Measurements from ENCODE around the gene GLIS2. TPM values are rescaled to one million over a fixed set of nuclear protein-coding genes. Genes with fewer than 3 reads are reported as not detected.

The GLIS2 gene
- total RNA-seq, 2 experiments from 2014 or later: not detected

GRCh38 chr16:4293822-4294457 is 21.9 kb upstream of the GLIS2 start:
- POLR2A ChIA-PET: no interaction called here
- ATAC-seq (ENCODE audit: poor library complexity): no peak
- Mint-ChIP-seq H3K27me3 (no peaks in the 10 kb centered on the region), H3K36me3 (ENCODE audit: low read depth) (no peaks in the 10 kb centered on the region), H3K9me3 (no peaks in the 10 kb centered on the region), H3K4me1 (ENCODE audit: low read depth) (no peaks in the 10 kb centered on the region), H3K27ac (no peak overlapping the region), H3K4me3 (no peak overlapping the region)
- H3K36me3 ChIP-seq (ENCODE audit: insufficient read depth, low read length): no peaks in the 10 kb centered on the region
- no peak for DNase-seq
- H3K27me3 ChIP-seq (ENCODE audit: control insufficient read depth in 1 of 2, insufficient read depth in 2 of 2, low read length in 2 of 2): no peaks in the 10 kb centered on the region
- no peak overlapping the region for H3K4me3 ChIP-seq (ENCODE audit: low read length)
- H3K27ac ChIP-seq (ENCODE audit: low read depth in 1 of 2, low read length in 2 of 2): no peak overlapping the region
- H3K9me3 ChIP-seq (ENCODE audit: control insufficient read depth in 1 of 2, insufficient read depth in 1 of 2, low read length in 2 of 2): peaks cover 0 to 3% of the 10 kb centered on the region in 2 experiments
- intact Hi-C loops (cut with DNase I, micrococcal nuclease): no loop called here
- CTCF ChIA-PET: no interaction called here
- H3K4me1 ChIP-seq (ENCODE audit: insufficient read depth, low read length): peaks cover 3% of the 10 kb centered on the region
- TF ChIP-seq, protein P1, sequence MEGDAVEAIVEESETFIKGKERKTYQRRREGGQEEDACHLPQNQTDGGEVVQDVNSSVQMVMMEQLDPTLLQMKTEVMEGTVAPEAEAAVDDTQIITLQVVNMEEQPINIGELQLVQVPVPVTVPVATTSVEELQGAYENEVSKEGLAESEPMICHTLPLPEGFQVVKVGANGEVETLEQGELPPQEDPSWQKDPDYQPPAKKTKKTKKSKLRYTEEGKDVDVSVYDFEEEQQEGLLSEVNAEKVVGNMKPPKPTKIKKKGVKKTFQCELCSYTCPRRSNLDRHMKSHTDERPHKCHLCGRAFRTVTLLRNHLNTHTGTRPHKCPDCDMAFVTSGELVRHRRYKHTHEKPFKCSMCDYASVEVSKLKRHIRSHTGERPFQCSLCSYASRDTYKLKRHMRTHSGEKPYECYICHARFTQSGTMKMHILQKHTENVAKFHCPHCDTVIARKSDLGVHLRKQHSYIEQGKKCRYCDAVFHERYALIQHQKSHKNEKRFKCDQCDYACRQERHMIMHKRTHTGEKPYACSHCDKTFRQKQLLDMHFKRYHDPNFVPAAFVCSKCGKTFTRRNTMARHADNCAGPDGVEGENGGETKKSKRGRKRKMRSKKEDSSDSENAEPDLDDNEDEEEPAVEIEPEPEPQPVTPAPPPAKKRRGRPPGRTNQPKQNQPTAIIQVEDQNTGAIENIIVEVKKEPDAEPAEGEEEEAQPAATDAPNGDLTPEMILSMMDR (IDR thresholded peaks at IDR 0.05): no peak

- H3K9me3 Mint-ChIP-seq: no peaks in the 10 kb centered on the region
- no peaks in the 10 kb centered on the region for H3K36me3 ChIP-seq (ENCODE audit: insufficient read depth, low read length)
- H3K36me3 Mint-ChIP-seq (ENCODE audit: low read depth): peaks cover 4% of the 10 kb centered on the region
- H3K4me3 ChIP-seq (ENCODE audit: low read length): no peak overlapping the region
- no peaks in the 10 kb centered on the region for H3K27me3 Mint-ChIP-seq
- DNase-seq (no peak), ATAC-seq (ENCODE audit: poor library complexity) (no peak)
- H3K9me3 ChIP-seq (ENCODE audit: control insufficient read depth in 1 of 2, insufficient read depth in 1 of 2, low read length in 2 of 2): peaks cover 0 to 3% of the 10 kb centered on the region in 2 experiments
- TF ChIP-seq, protein P1 (IDR thresholded peaks at IDR 0.05): no peak
- peaks cover 5% of the 10 kb centered on the region for H3K4me1 ChIP-seq (ENCODE audit: insufficient read depth, low read length)
- H3K27ac ChIP-seq (ENCODE audit: low read depth in 1 of 2, low read length in 2 of 2): no peak overlapping the region
- POLR2A ChIA-PET: no interaction called here
- intact Hi-C loops (cut with DNase I, micrococcal nuclease): no loop called here
- H3K4me3 Mint-ChIP-seq: no peak overlapping the region
- H3K27ac Mint-ChIP-seq: no peak overlapping the region
- H3K27me3 ChIP-seq (ENCODE audit: control insufficient read depth in 1 of 2, insufficient read depth in 2 of 2, low read length in 2 of 2): no peaks in the 10 kb centered on the region
- CTCF ChIA-PET: interaction anchor here (1.8 kb wide), 1 partner anchor 32 kb away, joined by 5 read pairs; no protein-coding TSS in a partner anchor
- no peaks in the 10 kb centered on the region for H3K4me1 Mint-ChIP-seq (ENCODE audit: low read depth)
Observed at GRCh38 chr16:4295581-4295980, 20.3 kb upstream of the GLIS2 start.

- TF ChIP-seq, protein P1 (IDR thresholded peaks at IDR 0.05): no peak
- no peaks in the 10 kb centered on the region for H3K9me3 Mint-ChIP-seq
- no peak overlapping the region for H3K27ac ChIP-seq (ENCODE audit: low read depth in 1 of 2, low read length in 2 of 2)
- H3K27me3 Mint-ChIP-seq: no peaks in the 10 kb centered on the region
- no peaks in the 10 kb centered on the region for H3K4me1 Mint-ChIP-seq (ENCODE audit: low read depth)
- no peak for DNase-seq
- peaks cover 6% of the 10 kb centered on the region for H3K36me3 ChIP-seq (ENCODE audit: insufficient read depth, low read length)
- CTCF ChIA-PET: interaction anchor here (1.1 to 1.8 kb wide), 3 partner anchors 9 to 43 kb away, joined by 4 to 5 read pairs (median 5); no protein-coding TSS in a partner anchor
- no peak overlapping the region for H3K4me3 ChIP-seq (ENCODE audit: low read length)
- peaks cover 5% of the 10 kb centered on the region for H3K4me1 ChIP-seq (ENCODE audit: insufficient read depth, low read length)
- peaks cover 4% of the 10 kb centered on the region for H3K36me3 Mint-ChIP-seq (ENCODE audit: low read depth)
- no peak overlapping the region for H3K27ac Mint-ChIP-seq
- H3K27me3 ChIP-seq (ENCODE audit: control insufficient read depth in 1 of 2, insufficient read depth in 2 of 2, low read length in 2 of 2): no peaks in the 10 kb centered on the region
- intact Hi-C loops (cut with DNase I, micrococcal nuclease): no loop called here
- peaks cover 0 to 3% of the 10 kb centered on the region in 2 experiments for H3K9me3 ChIP-seq (ENCODE audit: control insufficient read depth in 1 of 2, insufficient read depth in 1 of 2, low read length in 2 of 2)
- POLR2A ChIA-PET: no interaction called here
- ATAC-seq (ENCODE audit: poor library complexity): no peak
- H3K4me3 Mint-ChIP-seq: no peak overlapping the region
Observed at GRCh38 chr16:4297480-4297879, 18.4 kb upstream of the GLIS2 start.

Data from CD4-positive, alpha-beta T cell (primary cell).